GM12874 (cell line): Measurements from ENCODE around the gene STPG2.

Experiments used
- TF ChIP-seq, protein P1 (sequence below): IDR thresholded peaks from 2 replicates; pipeline ENCODE4 v1.5.1; 2011; ENCODE audit warnings: low read depth, mild to moderate bottlenecking, control low read depth, low read length, moderate library complexity; ENCODE audit not compliant: insufficient read depth

The STPG2 gene

GRCh38 chr4:97911236-97911906 lies 231.9 kb downstream of the STPG2 start:
- TF ChIP-seq, protein P1, sequence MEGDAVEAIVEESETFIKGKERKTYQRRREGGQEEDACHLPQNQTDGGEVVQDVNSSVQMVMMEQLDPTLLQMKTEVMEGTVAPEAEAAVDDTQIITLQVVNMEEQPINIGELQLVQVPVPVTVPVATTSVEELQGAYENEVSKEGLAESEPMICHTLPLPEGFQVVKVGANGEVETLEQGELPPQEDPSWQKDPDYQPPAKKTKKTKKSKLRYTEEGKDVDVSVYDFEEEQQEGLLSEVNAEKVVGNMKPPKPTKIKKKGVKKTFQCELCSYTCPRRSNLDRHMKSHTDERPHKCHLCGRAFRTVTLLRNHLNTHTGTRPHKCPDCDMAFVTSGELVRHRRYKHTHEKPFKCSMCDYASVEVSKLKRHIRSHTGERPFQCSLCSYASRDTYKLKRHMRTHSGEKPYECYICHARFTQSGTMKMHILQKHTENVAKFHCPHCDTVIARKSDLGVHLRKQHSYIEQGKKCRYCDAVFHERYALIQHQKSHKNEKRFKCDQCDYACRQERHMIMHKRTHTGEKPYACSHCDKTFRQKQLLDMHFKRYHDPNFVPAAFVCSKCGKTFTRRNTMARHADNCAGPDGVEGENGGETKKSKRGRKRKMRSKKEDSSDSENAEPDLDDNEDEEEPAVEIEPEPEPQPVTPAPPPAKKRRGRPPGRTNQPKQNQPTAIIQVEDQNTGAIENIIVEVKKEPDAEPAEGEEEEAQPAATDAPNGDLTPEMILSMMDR, result no peak

GRCh38 chr4:97910005-97910404 lies 233.3 kb downstream of the STPG2 start:
- TF ChIP-seq, protein P1, result no peak

DNA sequence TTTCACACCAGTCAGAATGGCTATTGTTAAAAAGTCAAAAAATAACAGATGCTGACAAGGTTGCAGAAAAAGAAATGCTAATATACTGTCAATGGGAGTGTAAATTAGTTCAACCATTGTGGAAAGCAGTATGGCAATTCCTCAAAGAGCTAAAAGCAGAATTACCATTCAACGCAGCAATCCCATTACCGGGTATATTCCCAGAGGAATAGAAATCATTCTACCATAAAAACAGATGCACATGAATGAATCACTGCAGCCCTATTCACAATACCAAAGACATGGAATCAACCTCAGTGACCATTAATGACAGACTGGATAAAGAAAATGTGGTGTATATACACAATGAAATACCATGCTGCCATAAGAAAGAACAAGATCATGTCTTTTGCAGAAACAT lies 243.0 kb downstream of the STPG2 start:
- TF ChIP-seq, protein P1, result no peak

GRCh38 chr4:97892592-97893266 lies 250.5 kb downstream of the STPG2 start:
- TF ChIP-seq, protein P1, result no peak

DNA sequence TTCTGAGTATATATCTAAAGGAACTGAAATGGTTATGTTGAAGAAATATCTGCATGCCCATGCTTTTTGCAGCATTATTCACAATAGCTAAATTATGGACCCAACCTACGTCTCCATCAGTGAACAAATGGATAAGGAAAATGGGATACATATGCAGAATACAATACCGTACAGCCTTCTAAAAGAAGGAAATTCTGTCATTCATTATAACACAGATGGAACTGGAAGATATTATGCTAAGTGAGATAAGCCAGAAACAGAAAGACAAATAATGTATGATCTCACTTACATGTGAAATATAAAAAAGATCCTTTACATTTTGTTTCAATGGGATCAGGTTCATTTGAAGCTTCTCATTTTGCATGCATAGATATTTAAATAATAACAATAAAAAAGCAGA lies 263.3 kb downstream of the STPG2 start:
- TF ChIP-seq, protein P1, result no peak

DNA sequence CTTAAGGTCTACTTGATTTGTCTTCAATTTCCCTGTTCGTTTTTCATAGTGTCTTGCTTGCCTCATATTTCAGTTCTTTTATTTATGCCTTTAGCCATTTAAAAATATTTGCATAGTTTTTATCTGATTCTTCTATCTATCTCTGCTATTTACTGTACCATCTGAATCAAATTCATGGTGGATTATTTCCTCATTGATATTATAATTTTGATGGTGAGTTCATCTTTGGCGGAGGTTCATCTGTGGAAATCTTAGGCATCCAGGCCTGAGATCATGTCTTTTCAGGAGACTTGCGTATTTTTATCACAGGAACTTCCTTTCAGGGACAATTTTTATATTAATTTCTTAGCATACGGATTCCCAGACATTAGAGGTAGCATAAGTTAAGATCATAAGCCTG lies 275.2 kb downstream of the STPG2 start:
- TF ChIP-seq, protein P1, result no peak

DNA sequence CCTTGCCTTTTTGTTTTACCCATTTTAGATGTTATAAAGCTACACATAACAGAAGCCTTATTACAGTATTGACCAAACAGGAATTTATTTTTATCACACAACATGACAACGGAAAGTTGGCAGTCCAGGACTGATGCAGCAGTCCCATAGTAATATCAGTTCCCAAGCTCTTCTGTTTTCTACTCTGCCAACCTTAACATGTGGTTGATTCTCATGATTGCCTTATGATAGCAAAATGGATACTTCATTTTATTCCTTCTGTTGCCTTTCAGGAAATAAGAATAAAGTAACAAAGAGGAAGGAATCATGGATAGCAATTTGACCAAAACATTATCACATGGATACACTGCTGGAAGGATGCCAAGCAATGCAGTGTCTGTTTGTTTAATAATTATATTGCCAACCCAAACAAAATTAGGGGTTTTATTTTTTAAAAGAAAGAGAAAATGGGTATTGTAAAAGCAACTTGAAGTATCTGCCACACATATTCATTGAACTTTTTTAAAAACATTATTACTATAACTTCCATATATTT lies 275.7 kb downstream of the STPG2 start:
- TF ChIP-seq, protein P1, result no peak
